ENCODE measurements around the gene TAF4.

- TF ChIP-seq ZNF565 (CRISPR knock-in tag; conservative IDR thresholded peaks at IDR 0.05; ENCODE audit: low read depth) (no peak), RARB (CRISPR knock-in tag; IDR thresholded peaks at IDR 0.05) (no peak), SNAI2 (CRISPR knock-in tag; IDR thresholded peaks at IDR 0.05) (no peak), CREB5 (CRISPR knock-in tag; IDR thresholded peaks at IDR 0.05; ENCODE audit: low read depth) (no peak)
Observed at GRCh38 chr20:61988665-61989064, 77.0 kb downstream of the TAF4 start.
